ENCODE measurements around the gene ALCAM.

DNA sequence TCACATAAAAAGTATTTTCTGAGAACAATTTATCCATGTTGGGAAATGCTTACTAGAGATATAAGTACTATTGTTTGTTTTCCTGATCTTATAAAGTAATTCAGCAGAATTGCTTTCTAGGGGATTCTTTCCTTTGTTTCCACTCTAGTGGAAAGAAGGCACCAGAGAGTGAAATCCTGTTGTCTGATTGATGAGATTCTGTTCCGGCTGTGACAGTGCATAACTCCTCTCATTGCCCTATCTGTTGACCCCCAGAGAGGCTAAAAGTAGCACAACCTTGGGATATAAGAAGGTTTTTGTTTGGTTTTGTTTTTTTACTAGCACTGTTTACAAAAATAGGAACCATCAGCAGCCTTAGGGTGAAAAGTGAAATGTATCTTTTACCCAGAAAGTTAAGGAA, 114.1 kb downstream of the ALCAM start:
- TF ChIP-seq, protein P1, sequence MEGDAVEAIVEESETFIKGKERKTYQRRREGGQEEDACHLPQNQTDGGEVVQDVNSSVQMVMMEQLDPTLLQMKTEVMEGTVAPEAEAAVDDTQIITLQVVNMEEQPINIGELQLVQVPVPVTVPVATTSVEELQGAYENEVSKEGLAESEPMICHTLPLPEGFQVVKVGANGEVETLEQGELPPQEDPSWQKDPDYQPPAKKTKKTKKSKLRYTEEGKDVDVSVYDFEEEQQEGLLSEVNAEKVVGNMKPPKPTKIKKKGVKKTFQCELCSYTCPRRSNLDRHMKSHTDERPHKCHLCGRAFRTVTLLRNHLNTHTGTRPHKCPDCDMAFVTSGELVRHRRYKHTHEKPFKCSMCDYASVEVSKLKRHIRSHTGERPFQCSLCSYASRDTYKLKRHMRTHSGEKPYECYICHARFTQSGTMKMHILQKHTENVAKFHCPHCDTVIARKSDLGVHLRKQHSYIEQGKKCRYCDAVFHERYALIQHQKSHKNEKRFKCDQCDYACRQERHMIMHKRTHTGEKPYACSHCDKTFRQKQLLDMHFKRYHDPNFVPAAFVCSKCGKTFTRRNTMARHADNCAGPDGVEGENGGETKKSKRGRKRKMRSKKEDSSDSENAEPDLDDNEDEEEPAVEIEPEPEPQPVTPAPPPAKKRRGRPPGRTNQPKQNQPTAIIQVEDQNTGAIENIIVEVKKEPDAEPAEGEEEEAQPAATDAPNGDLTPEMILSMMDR (IDR thresholded peaks at IDR 0.05; ENCODE audit: low read length), result no peak
- TF ChIP-seq EZH2phosphoT487 (IDR thresholded peaks at IDR 0.05; ENCODE audit: low read length) (no peak), EZH2 (optimal IDR thresholded peaks at IDR 0.05; ENCODE audit: low read depth, low read length) (no peak)
